Endometrial microvascular endothelial cells (primary cell): ENCODE data around the gene AIRE. TPM values are rescaled to one million over a fixed set of nuclear protein-coding genes. Genes with fewer than 3 reads are reported as not detected.
"Not testable (repeated sequence)": the region's sequence is repeated elsewhere in the genome, so short reads cannot be mapped to it uniquely, and the experiment has no call there.

Source experiments
- in situ Hi-C: cut with HindIII; loops from 2 replicates; pipeline ENCODE4 v1.10.0; 2017; ENCODE audit warnings: low sequenced_read_pairs, low pct_unique_long_range_greater_than_20kb; ENCODE audit errors: inconsistent ontology term
- total RNA-seq: library from RNA; depleted of rRNA; stranded (reverse); fragments of >200 nt; gene quantifications from one replicate; pipeline ENCODE4 v1.2.3, GENCODE V29; 2015; ENCODE audit errors: inconsistent ontology term

The AIRE gene
- total RNA-seq = not detected

DNA sequence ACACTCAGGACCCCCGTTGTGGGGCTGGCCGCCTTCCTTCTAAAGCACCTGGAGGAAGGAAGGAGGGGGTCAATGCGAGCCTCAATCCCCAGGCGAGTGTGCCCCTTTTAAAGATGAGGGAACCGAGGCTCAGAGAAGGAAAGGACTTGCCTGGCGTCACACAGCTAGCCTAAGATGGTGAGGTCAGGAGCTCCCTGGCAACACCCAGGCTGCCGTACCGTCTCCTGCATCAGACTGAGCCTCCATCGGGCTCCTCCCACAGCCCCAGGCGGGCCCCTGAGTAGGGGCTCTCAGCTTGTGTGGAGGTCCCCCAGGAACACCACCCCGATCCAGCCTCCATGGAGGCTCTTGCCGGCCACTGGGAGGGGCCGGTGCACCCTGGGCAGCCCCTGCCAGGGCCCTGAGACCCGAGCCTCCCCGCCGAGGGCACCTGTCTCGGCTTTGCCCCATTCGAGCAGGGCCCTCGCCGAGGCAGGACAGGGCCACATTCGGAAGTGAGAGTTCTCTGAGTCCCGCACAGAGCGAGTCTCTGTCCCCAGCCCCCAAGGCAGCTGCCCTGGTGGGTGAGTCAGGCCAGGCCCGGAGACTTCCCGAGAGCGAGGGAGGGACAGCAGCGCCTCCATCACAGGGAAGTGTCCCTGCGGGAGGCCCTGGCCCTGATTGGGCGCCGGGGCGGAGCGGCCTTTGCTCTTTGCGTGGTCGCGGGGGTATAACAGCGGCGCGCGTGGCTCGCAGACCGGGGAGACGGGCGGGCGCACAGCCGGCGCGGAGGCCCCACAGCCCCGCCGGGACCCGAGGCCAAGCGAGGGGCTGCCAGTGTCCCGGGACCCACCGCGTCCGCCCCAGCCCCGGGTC is at the start of gene AIRE:
AIRE (plus strand) TSS at position 739 of the 855 bp plus-strand sequence. CDS start 131 bp downstream, outside the sequence.
- in situ Hi-C loops = no loop called here

GRCh38 chr21:44240353-44240752 is 45.3 kb upstream of the AIRE start:
- in situ Hi-C loops = not testable (repeated sequence)

DNA sequence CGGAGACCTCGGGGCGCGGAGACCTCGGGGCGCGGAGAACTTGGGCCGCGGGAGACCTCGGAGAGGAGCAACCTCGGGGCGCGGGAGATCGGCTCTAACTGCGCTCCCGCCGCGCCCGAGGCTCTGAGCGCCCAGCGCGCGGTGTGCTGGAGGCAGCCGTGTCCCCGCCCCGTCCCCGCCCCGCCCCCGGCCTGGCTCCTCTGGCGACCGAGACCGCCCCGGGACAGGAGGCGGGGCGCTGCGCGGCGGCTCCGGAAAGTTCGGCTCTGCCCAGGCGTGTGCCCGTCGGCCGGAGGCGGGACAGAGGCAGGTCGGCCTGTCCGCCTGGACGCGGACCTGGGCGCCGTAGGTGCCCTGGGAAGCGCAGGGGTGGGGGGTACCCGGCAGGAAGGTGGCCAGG is 44.8 kb upstream of the AIRE start, which contains the start of gene ICOSLG:
ICOSLG (minus strand) TSS at position 102 of the 400 bp plus-strand sequence. CDS start 126 bp downstream, outside the sequence.
- in situ Hi-C loops = not testable (repeated sequence)

- in situ Hi-C loops = not testable (repeated sequence)
Measured at GRCh38 chr21:44241281-44241680, 44.4 kb upstream of the AIRE start.

DNA sequence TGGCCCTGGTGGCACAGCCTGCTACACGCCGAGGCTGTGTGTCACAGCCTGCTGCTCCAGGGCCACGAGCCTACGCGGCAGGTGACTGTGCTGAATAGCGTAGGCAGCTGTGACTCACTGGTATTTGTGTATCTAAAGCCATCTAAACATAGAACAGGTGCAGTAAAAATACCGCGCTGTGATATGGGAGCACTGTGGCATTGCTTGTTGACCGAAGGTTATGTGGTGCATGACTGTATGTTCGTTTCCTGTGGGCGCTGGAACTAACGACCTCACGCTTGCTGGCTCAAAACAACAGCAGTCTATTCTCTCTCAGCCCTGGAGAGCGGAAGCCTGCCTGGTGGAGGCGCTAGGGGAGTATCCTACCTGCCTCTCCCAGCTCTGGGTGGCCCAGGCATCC is 41.7 kb upstream of the AIRE start:
- in situ Hi-C loops = not testable (repeated sequence)

DNA sequence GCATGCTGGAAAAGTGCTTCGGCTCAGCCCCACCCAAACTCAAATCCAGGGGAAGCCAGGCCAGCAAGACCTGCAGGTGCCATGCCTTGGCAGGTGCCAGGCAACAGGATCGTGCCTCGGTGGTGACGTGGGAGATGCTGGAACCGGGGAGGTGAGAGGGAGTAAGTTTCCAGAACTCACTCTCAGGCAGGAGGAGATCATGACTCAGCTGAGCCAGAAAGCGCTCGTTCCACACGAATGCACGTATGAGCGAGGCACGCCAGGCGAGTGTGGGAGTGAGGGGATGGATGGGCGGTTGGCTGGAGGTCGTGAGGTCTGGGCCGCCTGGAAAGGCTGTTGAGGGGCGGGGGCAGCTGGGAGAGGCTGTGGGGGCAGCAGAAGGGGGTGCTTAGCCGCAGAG is 37.8 kb upstream of the AIRE start:
- in situ Hi-C loops = not testable (repeated sequence)

DNA sequence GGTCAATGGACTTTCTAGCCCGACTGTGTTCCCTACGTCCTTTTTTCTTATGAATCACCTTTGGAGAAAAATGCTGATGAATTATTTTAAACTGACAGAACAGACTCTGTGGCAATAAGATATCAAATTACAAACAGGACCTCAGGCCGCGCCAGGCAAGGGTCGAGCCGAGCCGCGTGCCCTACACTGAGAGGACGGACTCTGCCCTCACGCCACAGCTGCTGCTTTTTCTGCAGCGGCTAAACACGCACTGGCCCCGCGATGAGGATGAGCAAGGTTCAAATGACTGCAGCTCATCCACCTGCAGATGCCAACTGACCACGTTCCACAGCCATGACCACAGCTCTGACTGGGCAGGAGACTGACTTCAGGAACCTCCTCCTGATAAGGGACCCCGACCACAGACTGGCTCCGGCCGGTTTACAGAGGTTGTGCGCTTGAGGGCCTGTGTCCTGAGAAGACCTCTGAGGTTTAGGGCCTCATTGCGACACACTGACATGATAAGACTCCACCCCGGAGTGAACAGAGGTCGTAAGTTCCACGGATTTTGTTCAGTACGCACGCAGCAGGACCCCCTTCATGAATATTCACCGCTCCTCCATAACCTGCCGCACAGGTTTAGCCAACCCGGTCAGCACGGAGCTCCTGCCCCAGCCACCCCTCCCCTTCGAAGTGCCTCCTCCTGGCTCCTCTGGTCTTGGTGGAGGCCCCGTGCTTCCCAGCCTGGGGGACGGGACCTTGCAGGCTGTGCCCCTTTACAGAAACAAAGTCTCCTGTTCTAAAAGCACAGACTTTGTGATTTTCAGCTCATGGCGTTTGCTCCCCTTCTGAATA is 36.3 kb upstream of the AIRE start:
- in situ Hi-C loops = not testable (repeated sequence)

DNA sequence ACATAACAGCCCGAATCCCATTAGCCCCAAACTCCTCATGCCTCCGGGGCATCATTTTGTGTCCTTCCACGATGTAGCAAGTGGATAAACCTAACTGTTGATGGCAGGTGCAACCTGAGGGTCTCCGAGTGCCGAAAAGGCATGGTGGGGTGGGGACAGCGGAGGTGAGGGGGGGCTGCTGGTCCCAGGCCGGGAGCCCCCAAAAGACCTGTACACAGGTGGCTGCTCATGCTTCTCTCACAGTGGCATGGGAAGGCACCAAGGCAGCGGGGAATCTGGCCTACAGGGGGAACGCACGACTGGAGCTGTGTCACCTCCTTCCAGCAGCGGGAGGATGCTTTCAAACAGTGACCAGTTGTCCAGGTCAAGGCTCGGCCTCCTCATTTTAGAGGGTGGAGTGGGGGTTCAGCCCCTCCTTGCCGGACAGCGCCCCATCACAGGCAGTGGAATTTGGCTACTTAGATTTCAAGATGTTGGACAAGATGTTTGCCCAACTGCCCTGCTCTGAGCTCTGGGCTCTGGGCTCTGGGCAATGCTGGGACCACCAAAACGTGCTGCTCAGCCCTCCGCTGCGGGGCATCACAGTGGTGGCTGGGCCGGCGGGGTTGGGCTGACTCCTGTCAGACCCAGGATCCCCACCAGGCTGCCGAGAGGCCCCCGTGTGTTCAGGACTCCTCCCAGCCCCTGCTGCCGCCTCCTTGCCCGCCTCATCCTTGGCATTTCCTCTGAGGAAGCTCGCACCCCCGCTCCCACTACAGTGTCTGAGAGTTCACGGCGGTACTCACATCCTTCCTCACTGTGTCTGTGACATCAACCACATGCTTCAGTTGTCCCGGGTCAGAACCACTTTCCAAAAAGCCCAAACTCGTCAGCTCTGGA is 31.6 kb upstream of the AIRE start:
- in situ Hi-C loops = no loop called here

DNA sequence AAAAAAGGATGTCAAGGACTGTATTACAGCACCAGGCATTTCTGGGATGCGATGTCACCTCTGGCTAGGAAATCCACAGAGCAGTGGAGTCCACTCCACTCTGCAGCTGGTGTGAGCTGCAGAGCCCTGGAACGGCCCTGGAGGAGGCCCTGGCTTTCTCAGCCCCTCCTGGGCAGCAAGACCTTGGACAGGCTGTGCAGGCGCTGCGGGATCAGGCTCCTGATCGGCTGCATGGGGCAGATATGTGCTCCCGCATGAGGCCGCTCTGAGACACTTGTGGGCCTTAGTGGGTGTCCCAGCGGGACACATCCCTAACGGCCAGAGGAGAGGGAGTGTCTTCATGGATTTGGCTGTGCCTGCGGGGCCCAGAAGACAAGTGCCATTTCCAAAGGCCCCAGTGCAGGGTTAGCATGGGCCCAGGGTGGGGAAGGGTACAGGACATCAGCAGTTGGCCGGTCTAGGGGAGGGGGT is 30.1 kb upstream of the AIRE start:
- in situ Hi-C loops = no loop called here

GRCh38 chr21:44258056-44258725 is 27.5 kb upstream of the AIRE start:
- in situ Hi-C loops = no loop called here

DNA sequence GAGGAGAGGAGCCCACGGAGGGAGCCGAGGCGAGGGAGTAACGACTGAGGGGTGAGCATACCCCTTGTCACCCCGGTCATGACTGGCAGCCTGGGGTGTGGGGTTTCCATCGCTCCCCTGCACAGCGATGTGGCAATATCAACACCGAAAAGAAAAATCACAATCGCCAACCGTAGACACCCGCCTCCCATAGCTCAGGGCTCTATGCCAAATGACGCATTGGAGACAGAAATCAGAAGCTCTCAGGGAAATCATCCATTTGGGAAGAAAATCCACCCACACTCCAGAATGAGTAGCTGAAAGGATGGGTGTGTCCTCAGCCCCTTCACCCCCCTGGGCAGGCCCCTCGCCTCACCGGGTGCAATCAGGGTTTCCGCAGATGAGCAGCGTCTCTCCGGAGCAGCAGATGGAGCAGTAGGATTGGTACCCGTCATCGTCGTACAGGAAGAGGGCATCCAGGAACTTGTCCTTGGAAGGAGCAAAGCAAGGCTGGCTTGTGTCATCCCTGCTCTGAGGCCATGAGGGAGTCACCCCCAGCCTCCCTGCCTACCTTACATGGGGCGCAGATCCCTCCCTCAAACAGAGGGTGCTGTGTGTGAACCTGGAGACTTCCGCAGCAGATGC is 26.5 kb upstream of the AIRE start:
- in situ Hi-C loops = no loop called here

DNA sequence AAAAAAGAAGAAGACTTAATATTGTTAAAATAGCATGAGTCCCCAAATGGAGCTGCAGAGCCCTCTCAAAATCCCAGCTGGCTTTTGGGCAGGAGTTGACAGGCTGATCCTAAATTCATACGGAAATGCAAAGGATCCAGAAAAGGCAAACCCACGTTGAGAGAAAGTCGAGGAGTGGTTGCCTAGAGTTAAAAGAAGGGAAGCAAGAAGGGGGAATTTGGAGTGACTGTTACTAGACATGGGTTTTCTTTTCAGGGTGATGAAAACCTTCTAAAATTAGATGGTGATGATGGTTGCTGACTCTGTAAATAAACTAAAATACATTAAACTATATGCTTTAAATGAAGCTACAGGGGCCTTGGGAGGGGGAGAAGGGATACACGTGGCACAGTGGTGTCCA is 25.6 kb upstream of the AIRE start:
- in situ Hi-C loops = no loop called here

DNA sequence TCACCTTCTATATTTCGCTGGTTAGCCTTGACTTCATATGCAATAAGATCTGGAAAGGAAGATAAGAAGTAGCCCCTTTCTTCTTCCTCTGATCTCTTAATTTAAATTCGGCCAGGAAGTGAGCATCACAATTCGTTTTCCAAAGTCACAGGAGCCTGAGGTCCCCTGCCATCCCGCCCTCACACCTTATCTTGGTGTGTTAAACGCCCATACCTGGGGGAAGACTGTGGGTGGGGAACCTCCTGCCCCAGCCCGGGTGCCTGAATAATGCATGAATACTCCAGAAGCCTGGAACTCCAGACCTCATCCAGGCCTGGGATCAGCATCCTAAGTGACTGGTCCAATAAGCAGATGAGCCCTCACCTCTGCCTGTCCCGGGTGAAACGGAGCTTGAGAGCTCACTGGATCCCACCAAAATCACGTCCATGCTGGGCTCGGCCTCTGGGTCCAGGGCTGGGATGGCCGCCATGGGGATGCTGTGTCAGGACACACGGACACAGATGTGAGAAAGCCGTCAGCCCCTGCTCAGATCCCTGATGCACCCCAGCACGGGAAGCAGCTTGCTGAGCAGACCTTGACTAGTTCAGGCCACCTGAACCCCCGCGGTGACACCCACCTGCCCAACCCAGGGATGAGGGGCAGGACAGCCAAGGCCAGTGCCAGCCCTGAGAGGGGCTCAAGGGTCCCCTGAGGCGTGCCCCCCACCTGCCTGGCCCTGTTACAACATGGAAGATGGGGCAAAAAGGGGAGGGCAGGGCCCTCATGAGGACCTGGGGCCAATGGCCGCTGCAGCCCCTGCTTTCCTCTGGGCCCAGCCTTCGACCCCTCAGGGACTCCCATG is 24.7 kb upstream of the AIRE start:
- in situ Hi-C loops = no loop called here

DNA sequence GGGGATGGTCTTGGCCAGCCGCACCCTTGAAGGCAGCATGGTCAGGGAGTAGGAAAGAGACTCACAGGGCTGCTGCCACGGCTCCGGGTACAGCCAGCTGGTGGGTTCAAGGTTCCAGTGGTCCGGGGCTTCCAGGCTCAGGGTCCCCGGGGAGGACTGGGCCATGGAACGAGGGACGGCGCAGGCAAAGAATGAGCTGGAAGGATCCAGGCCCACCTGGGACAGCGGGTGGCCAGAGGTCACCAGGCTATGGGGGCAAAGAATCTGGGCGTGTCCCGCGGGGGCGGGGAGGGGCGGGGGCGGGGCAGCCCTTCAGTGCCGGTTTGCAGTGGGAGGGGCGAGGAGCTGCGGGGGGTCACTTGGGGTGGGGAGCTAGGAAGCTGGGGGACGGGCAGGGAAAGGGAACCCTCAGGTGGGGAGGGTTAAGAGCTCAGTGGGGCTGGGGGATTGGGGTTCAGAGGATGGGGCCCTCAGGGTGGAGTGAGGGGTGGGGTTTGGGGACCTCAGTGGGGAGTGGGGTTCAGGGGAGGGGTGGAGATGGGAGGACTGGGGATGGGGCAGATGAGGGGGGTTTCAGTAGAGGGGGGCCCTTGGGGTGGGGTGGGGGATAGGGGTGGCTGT is 23.9 kb upstream of the AIRE start, which contains the start of gene DNMT3L:
DNMT3L (minus strand) TSS at position 223 of the 621 bp plus-strand sequence. CDS start 638 bp downstream, outside the sequence.
- in situ Hi-C loops = no loop called here

DNA sequence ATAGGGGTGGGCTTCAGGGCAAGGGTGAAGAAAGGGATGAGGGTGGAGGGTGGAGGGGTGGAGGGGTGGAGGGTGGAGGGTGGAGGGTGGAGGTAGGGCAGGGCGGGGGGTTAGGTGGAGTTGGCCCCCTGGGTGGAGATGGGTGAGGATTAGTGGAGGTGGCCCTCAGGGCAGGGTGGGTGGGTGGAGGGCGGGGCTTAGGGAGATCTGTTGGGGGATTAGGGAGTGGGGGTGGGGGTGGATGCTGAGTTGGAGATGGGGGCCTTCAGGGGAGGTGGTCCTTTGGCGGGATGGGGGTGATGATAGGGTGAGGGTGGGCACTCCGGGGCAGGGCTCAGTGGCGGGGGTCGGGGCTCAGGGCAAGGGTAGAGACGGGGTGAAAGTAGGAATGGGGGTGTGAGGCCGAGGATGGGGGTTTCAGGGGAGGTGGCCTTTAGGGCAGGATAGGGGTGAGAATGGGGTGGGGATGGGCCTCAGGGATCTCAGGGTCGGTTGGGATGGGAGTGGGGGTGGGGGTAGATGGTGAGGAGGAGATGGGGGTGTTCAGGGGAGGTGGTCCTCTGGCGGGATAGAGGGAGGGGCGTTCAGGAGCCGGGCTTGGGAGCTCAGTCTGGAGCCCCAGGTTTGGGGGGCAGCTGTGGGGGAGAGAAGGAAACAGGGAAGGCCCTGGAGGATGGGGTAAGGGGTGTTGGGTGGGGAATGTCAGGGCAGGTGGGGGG is 23.2 kb upstream of the AIRE start:
- in situ Hi-C loops = no loop called here

DNA sequence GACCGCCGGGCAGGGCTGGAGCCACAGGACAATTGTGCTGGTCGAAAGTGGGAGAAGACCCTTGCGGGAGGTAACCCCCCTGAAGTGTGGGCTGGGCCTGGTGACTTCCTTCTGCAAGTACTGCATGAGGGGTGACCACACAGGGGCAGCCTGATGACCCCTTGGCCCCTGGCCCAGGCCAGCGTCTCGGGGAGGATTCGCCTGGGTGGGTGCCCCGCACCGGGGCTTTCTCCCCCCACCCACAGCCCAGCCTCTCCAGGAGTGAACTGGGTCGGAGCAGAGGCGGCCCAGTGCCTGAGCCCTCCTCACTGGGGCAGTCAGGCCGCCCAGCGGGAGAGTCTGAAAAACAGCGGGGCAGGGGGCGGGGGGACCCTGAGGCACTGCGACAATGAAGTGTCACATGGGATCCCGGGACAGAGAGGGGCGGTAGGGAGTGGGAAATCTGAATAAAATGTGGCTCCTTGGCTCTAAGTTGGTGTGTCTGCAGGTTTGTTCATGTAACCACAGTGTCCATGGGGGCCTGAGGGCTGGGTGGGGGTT is 22.4 kb upstream of the AIRE start:
- in situ Hi-C loops = no loop called here
